WERI-Rb-1 (cell line): ENCODE measurements around the gene ECI1.
A peak's percentile ranks its signal among the peaks of the same experiment; 100 is the strongest.
"Not testable (repeated sequence)": the region's sequence is repeated elsewhere in the genome, so short reads cannot be mapped to it uniquely, and the experiment has no call there.

Source experiments
- DNase-seq: peaks from one replicate; pipeline ENCODE4 v3.0.0-alpha.2; 2020
- H3K27ac ChIP-seq: fragments of 250-450 bp; sonication (Bioruptor Pico); 2 replicates; pipeline ENCODE4 v1.5.1; 2020; ENCODE audit warnings: mild to moderate bottlenecking, moderate library complexity
- H3K27me3 ChIP-seq: fragments of 250-450 bp; sonication (Bioruptor Pico); 2 replicates; pipeline ENCODE4 v1.5.1; 2021; ENCODE audit warnings: mild to moderate bottlenecking, low read depth, moderate library complexity; ENCODE audit not compliant: insufficient read depth, severe bottlenecking
- H3K36me3 ChIP-seq: fragments of 250-450 bp; sonication (Bioruptor Pico); 2 replicates; pipeline ENCODE4 v1.5.1; 2020; ENCODE audit warnings: mild to moderate bottlenecking, moderate library complexity
- H3K4me3 ChIP-seq: 2 replicates; pipeline ENCODE4 v1.5.1; 2011; ENCODE audit warnings: low read depth, mild to moderate bottlenecking, control low read depth, low read length
- H3K9me3 ChIP-seq: fragments of 250-450 bp; sonication (Bioruptor Pico); 2 replicates; pipeline ENCODE4 v1.5.1; 2021; ENCODE audit warnings: mild to moderate bottlenecking, moderate library complexity; ENCODE audit not compliant: severe bottlenecking
- CTCF ChIP-seq: IDR thresholded peaks from 2 replicates; pipeline ENCODE4 v1.5.1; 2011; ENCODE audit warnings: low read depth, mild to moderate bottlenecking, control low read depth, inconsistent platforms, low read length

ECI1 gene

GRCh38 chr16:2273484-2273883, 22.1 kb upstream of the ECI1 start:
- H3K27me3 ChIP-seq = no peaks in the 10 kb centered on the region
- TF ChIP-seq CTCF = no peak
- H3K4me3 ChIP-seq = no peak overlapping the region
- H3K9me3 ChIP-seq = no peaks in the 10 kb centered on the region
- peaks cover 40% of the 10 kb centered on the region for H3K36me3 ChIP-seq
- peak; percentile 61 for DNase-seq
- peak overlapping the region; percentile 91 for H3K27ac ChIP-seq

- peak; percentile 18; the same call in 1 of the 2 replicates for TF ChIP-seq CTCF
- peak overlapping the region; percentile 91 for H3K27ac ChIP-seq
- H3K9me3 ChIP-seq = no peaks in the 10 kb centered on the region
- H3K4me3 ChIP-seq = no peak overlapping the region
- DNase-seq = no peak
- no peaks in the 10 kb centered on the region for H3K27me3 ChIP-seq
- peaks cover 26% of the 10 kb centered on the region for H3K36me3 ChIP-seq
Measured at GRCh38 chr16:2271848-2272461, 20.6 kb upstream of the ECI1 start.

GRCh38 chr16:2270588-2271470, 19.4 kb upstream of the ECI1 start:
- no peak overlapping the region for H3K4me3 ChIP-seq
- DNase-seq = no peak
- peaks cover 29% of the 10 kb centered on the region for H3K36me3 ChIP-seq
- peak overlapping the region; percentile 97 for H3K27ac ChIP-seq
- no peaks in the 10 kb centered on the region for H3K9me3 ChIP-seq
- no peaks in the 10 kb centered on the region for H3K27me3 ChIP-seq
- no peak for TF ChIP-seq CTCF

GRCh38 chr16:2270070-2270462, 18.7 kb upstream of the ECI1 start:
- no peak for TF ChIP-seq CTCF
- Histone ChIP-seq H3K27me3 (no peaks in the 10 kb centered on the region), H3K9me3 (no peaks in the 10 kb centered on the region), H3K4me3 (no peak overlapping the region), H3K27ac (peak overlapping the region; percentile 97), H3K36me3 (peaks cover 31% of the 10 kb centered on the region)
- DNase-seq = no peak

GRCh38 chr16:2267913-2268666, 16.7 kb upstream of the ECI1 start, which contains the start of gene RNPS1:
TSS of gene RNPS1 (minus strand) at chr16:2268126. CDS start at chr16:2264643, 3,483 bp downstream.
- Histone ChIP-seq H3K36me3 (peaks cover 50% of the 10 kb centered on the region), H3K4me3 (peak within 1 kb of the TSS; percentile 87), H3K27ac (peak within 1 kb of the TSS; percentile 97), H3K9me3 (no peaks in the 10 kb centered on the region), H3K27me3 (no peaks in the 10 kb centered on the region)
- peak; percentile 95 for DNase-seq
- TF ChIP-seq CTCF = no peak

- DNase-seq, H3K9me3 ChIP-seq, H3K27me3 ChIP-seq: not testable (repeated sequence)
- peaks cover 53% of the 10 kb centered on the region for H3K36me3 ChIP-seq
- peak overlapping the region; percentile 97 for H3K27ac ChIP-seq
- H3K4me3 ChIP-seq = peak overlapping the region; percentile 87
Measured at GRCh38 chr16:2267505-2267912, 16.1 kb upstream of the ECI1 start.

GRCh38 chr16:2266887-2267286, 15.5 kb upstream of the ECI1 start:
- H3K36me3 ChIP-seq = peaks cover 54% of the 10 kb centered on the region
- H3K27me3 ChIP-seq, DNase-seq, H3K9me3 ChIP-seq, H3K27ac ChIP-seq: not testable (repeated sequence)
- peak overlapping the region; percentile 87 for H3K4me3 ChIP-seq

GRCh38 chr16:2263026-2263425, 11.6 kb upstream of the ECI1 start:
- not testable (repeated sequence) for DNase-seq, H3K4me3 ChIP-seq, H3K27ac ChIP-seq, H3K27me3 ChIP-seq, H3K9me3 ChIP-seq
- H3K36me3 ChIP-seq = peaks cover 85% of the 10 kb centered on the region
